HG02610 (cell line): ENCODE results near the gene CRIP1.

Experiments used
- ATAC-seq: cut with Tn5 transposase; IDR thresholded peaks from one replicate; pipeline ENCODE4 v1.9.1; 2021; ENCODE audit warnings: mild to moderate bottlenecking, moderate library complexity; ENCODE audit not compliant: unreplicated experiment

The CRIP1 gene

GRCh38 chr14:105480199-105480746 lies 6.4 kb upstream of the CRIP1 start:
- no peak for ATAC-seq

GRCh38 chr14:105480807-105481801 lies 5.6 kb upstream of the CRIP1 start:
- ATAC-seq = peak; percentile 1

GRCh38 chr14:105481886-105482457 lies 4.7 kb upstream of the CRIP1 start:
- ATAC-seq = peak; percentile 32

- no peak for ATAC-seq
These were observed 4.1 kb upstream of the CRIP1 start for GRCh38 chr14:105482486-105483110.

GRCh38 chr14:105483300-105484068 lies 3.2 kb upstream of the CRIP1 start:
- ATAC-seq = no peak

GRCh38 chr14:105484069-105484996 lies 2.4 kb upstream of the CRIP1 start:
- ATAC-seq = no peak

GRCh38 chr14:105484997-105485393 lies 1.7 kb upstream of the CRIP1 start:
- no peak for ATAC-seq

- ATAC-seq = no peak
These were observed 935 bp upstream of the CRIP1 start for GRCh38 chr14:105485739-105486162.

- no peak for ATAC-seq
These were observed 325 bp downstream of the CRIP1 start for GRCh38 chr14:105486974-105487448.

- ATAC-seq = no peak
These were observed 831 bp downstream of the CRIP1 start for GRCh38 chr14:105487449-105487985.

- ATAC-seq = no peak
These were observed 1.5 kb downstream of the CRIP1 start for GRCh38 chr14:105487986-105488777.

- no peak for ATAC-seq
These were observed 2.3 kb downstream of the CRIP1 start for GRCh38 chr14:105488781-105489541.

- ATAC-seq = no peak
These were observed 3.0 kb downstream of the CRIP1 start for GRCh38 chr14:105489542-105490266.

- ATAC-seq = no peak
These were observed 3.5 kb downstream of the CRIP1 start for GRCh38 chr14:105490267-105490571.

GRCh38 chr14:105490572-105491365 lies 4.1 kb downstream of the CRIP1 start, which contains the start of gene TEDC1:
Gene TEDC1, plus strand, starts transcription at chr14:105491246. Its CDS starts 130 bp downstream, at chr14:105491376.
- ATAC-seq = peak; percentile 64

GRCh38 chr14:105491366-105491973 lies 4.8 kb downstream of the CRIP1 start:
- peak; percentile 3 for ATAC-seq
